Activated naive CD4-positive, alpha-beta T cell treated with anti-CD3 and anti-CD28 coated beads, Interleukin-2, amount 50 U/mL, for 72 hours (primary cell): Measurements from ENCODE around the gene STON2. TPM values are rescaled to one million over a fixed set of nuclear protein-coding genes. Genes with fewer than 3 reads are reported as not detected.
A peak's percentile ranks its signal among the peaks of the same experiment; 100 is the strongest.
"Not testable (repeated sequence)": the region's sequence is repeated elsewhere in the genome, so short reads cannot be mapped to it uniquely, and the experiment has no call there.

Source experiments
- ATAC-seq, 2 donors: fragments of 150-1000 bp; cut with Tn5 transposase; 2 replicates each; pipeline ENCODE4 v1.10.0; 2021; ENCODE audit warnings: mild to moderate bottlenecking in 2 of 2, moderate library complexity in 2 of 2
- DNase-seq, 2 donors: peaks; one replicate each; pipeline ENCODE4 v3.0.0; 2021 to 2022; ENCODE audit warnings: low spot score in 2 of 2
- H3K27ac Mint-ChIP-seq, 2 donors: one replicate each; pipeline ENCODE4 v1.8.0; 2022; ENCODE audit warnings: mild to moderate bottlenecking in 2 of 2, mixed read lengths in 2 of 2
- H3K36me3 Mint-ChIP-seq, 2 donors: one replicate each; pipeline ENCODE4 v1.8.0; 2022; ENCODE audit warnings: mixed read lengths in 2 of 2
- H3K9me3 Mint-ChIP-seq, 2 donors: one replicate each; pipeline ENCODE4 v1.8.0; 2022; ENCODE audit warnings: mixed read lengths in 2 of 2
- total RNA-seq, 2 donors: library from RNA; stranded (reverse); gene quantifications; one replicate each; pipeline ENCODE4 v1.2.3, GENCODE V29; 2022

The STON2 gene
- total RNA-seq, 2 donors from 2014 or later: 0.45 to 0.48 TPM

- not testable (repeated sequence) for ATAC-seq, DNase-seq, H3K27ac Mint-ChIP-seq
- peaks cover 17 to 23% of the 10 kb centered on the region in 2 donors for H3K36me3 Mint-ChIP-seq
- H3K9me3 Mint-ChIP-seq: peaks cover 14 to 16% of the 10 kb centered on the region in 2 donors
Observed at GRCh38 chr14:81244431-81244830, 155.7 kb downstream of the STON2 start.

GRCh38 chr14:81243499-81243898 is 156.6 kb downstream of the STON2 start:
- H3K36me3 Mint-ChIP-seq: peaks cover 17 to 23% of the 10 kb centered on the region in 2 donors
- H3K9me3 Mint-ChIP-seq: peaks cover 14 to 16% of the 10 kb centered on the region in 2 donors
- ATAC-seq (no peak), DNase-seq (no peak)
- H3K27ac Mint-ChIP-seq: no peak overlapping the region

GRCh38 chr14:81236849-81237248 is 163.3 kb downstream of the STON2 start:
- not testable (repeated sequence) for H3K9me3 Mint-ChIP-seq, H3K36me3 Mint-ChIP-seq, ATAC-seq, DNase-seq, H3K27ac Mint-ChIP-seq

GRCh38 chr14:81236138-81236537 is 164.0 kb downstream of the STON2 start:
- no peak for ATAC-seq

GRCh38 chr14:81235096-81235495 is 165.0 kb downstream of the STON2 start:
- DNase-seq: no peak

More at GRCh38 chr14:81236138-81236537, 164.0 kb downstream of the STON2 start:
- Mint-ChIP-seq H3K36me3 (no peaks in the 10 kb centered on the region), H3K9me3 (peaks cover 0 to 4% of the 10 kb centered on the region in 2 donors), H3K27ac (no peak overlapping the region)
- no peak for DNase-seq

GRCh38 chr14:81234278-81234677 is 165.8 kb downstream of the STON2 start:
- no peak overlapping the region for H3K27ac Mint-ChIP-seq
- ATAC-seq: no peak
- DNase-seq: no peak
- peaks cover 0 to 4% of the 10 kb centered on the region in 2 donors for H3K9me3 Mint-ChIP-seq
- no peaks in the 10 kb centered on the region for H3K36me3 Mint-ChIP-seq

More at GRCh38 chr14:81235096-81235495, 165.0 kb downstream of the STON2 start:
- no peak overlapping the region for H3K27ac Mint-ChIP-seq
- peaks cover 0 to 4% of the 10 kb centered on the region in 2 donors for H3K9me3 Mint-ChIP-seq
- no peak for ATAC-seq
- no peaks in the 10 kb centered on the region for H3K36me3 Mint-ChIP-seq

GRCh38 chr14:81233615-81234014 is 166.5 kb downstream of the STON2 start:
- peaks cover 0 to 4% of the 10 kb centered on the region in 2 donors for H3K9me3 Mint-ChIP-seq
- ATAC-seq (no peak), DNase-seq (no peak)
- no peak overlapping the region for H3K27ac Mint-ChIP-seq
- H3K36me3 Mint-ChIP-seq: no peaks in the 10 kb centered on the region

- H3K36me3 Mint-ChIP-seq: no peaks in the 10 kb centered on the region
- DNase-seq: no peak
- no peak overlapping the region for H3K27ac Mint-ChIP-seq
- ATAC-seq: no peak
- no peaks in the 10 kb centered on the region for H3K9me3 Mint-ChIP-seq
Observed at GRCh38 chr14:81231540-81231939, 168.6 kb downstream of the STON2 start.

GRCh38 chr14:81224222-81224621 is 175.9 kb downstream of the STON2 start:
- ATAC-seq (no peak), DNase-seq (no peak)
- peaks cover 10 to 15% of the 10 kb centered on the region in 2 donors for H3K36me3 Mint-ChIP-seq
- no peak overlapping the region for H3K27ac Mint-ChIP-seq
- H3K9me3 Mint-ChIP-seq: no peaks in the 10 kb centered on the region

- peaks cover 12 to 18% of the 10 kb centered on the region in 2 donors for H3K36me3 Mint-ChIP-seq
- not testable (repeated sequence) for DNase-seq, ATAC-seq, H3K27ac Mint-ChIP-seq, H3K9me3 Mint-ChIP-seq
Observed at GRCh38 chr14:81223788-81224187, 176.3 kb downstream of the STON2 start.

GRCh38 chr14:81222691-81223090 is 177.4 kb downstream of the STON2 start:
- H3K27ac Mint-ChIP-seq: no peak overlapping the region
- DNase-seq: no peak
- H3K9me3 Mint-ChIP-seq: no peaks in the 10 kb centered on the region
- ATAC-seq: no peak
- H3K36me3 Mint-ChIP-seq: peaks cover 12 to 18% of the 10 kb centered on the region in 2 donors

- ATAC-seq: no peak
- Mint-ChIP-seq H3K9me3 (no peaks in the 10 kb centered on the region), H3K27ac (peak overlapping the region in 1 of 2 donors; percentile 99), H3K36me3 (peaks cover 12 to 18% of the 10 kb centered on the region in 2 donors)
- no peak for DNase-seq
Observed at GRCh38 chr14:81222126-81222525, 178.0 kb downstream of the STON2 start.

GRCh38 chr14:81221579-81222102 is 178.5 kb downstream of the STON2 start:
- peaks cover 12 to 22% of the 10 kb centered on the region in 2 donors for H3K36me3 Mint-ChIP-seq
- peak overlapping the region; percentile 90 to 99 for H3K27ac Mint-ChIP-seq
- ATAC-seq (no peak), DNase-seq (no peak)
- H3K9me3 Mint-ChIP-seq: no peaks in the 10 kb centered on the region

GRCh38 chr14:81220830-81221578 is 179.1 kb downstream of the STON2 start, which contains the start of gene GTF2A1:
Gene GTF2A1, minus strand, starts transcription at chr14:81220959. Its CDS starts 441 bp downstream, at chr14:81220518.
- ATAC-seq: peak; percentile 80 to 82
- peaks cover 12 to 28% of the 10 kb centered on the region in 2 donors for H3K36me3 Mint-ChIP-seq
- H3K9me3 Mint-ChIP-seq: no peaks in the 10 kb centered on the region
- DNase-seq: peak; percentile 93 to 97
- peak within 1 kb of the TSS; percentile 99 to 100 for H3K27ac Mint-ChIP-seq

GRCh38 chr14:81220580-81220829 is 179.6 kb downstream of the STON2 start:
- Mint-ChIP-seq H3K36me3 (peaks cover 12 to 30% of the 10 kb centered on the region in 2 donors), H3K9me3 (no peaks in the 10 kb centered on the region), H3K27ac (peak overlapping the region; percentile 99 to 100)
- ATAC-seq (no peak), DNase-seq (no peak)

GRCh38 chr14:81219759-81220579 is 180.2 kb downstream of the STON2 start:
- ATAC-seq: no peak
- Mint-ChIP-seq H3K9me3 (no peaks in the 10 kb centered on the region), H3K27ac (peak overlapping the region; percentile 99 to 100), H3K36me3 (peaks cover 12 to 34% of the 10 kb centered on the region in 2 donors)
- peak in 1 of 2 donors; percentile 40 for DNase-seq

GRCh38 chr14:81219210-81219758 is 180.8 kb downstream of the STON2 start:
- peak; percentile 62 to 72 for ATAC-seq
- H3K36me3 Mint-ChIP-seq: peaks cover 12 to 38% of the 10 kb centered on the region in 2 donors

More at GRCh38 chr14:81219210-81219758, 180.8 kb downstream of the STON2 start:
- Mint-ChIP-seq H3K27ac (peak overlapping the region; percentile 99 to 100), H3K9me3 (no peaks in the 10 kb centered on the region)
- peak; percentile 84 to 91 for DNase-seq
